Sigmoid colon (tissue), 7 donors: ENCODE data around the gene FBXL13. TPM values are rescaled to one million over a fixed set of nuclear protein-coding genes. Genes with fewer than 3 reads are reported as not detected.

Source experiments
- DNase-seq: peaks from one replicate; pipeline ENCODE4 v3.0.0-alpha.2; 2019
- H3K27ac ChIP-seq, 4 donors: fragments of 200-600 bp; sonication (generic); one replicate each; pipeline ENCODE4 v1.5.1; 2016 to 2019; ENCODE audit warnings: mild to moderate bottlenecking in 1 of 4
- H3K27me3 ChIP-seq, 3 donors: fragments of 200-600 bp; sonication (generic); one replicate each; pipeline ENCODE4 v1.5.1; 2019; ENCODE audit warnings: mild to moderate bottlenecking in 1 of 3
- H3K36me3 ChIP-seq, 4 donors: fragments of 200-600 bp; sonication (generic); one replicate each; pipeline ENCODE4 v1.5.1; 2016 to 2019
- H3K4me1 ChIP-seq, 4 donors: fragments of 200-600 bp; sonication (generic); one replicate each; pipeline ENCODE4 v1.5.1; 2017 to 2019
- H3K4me3 ChIP-seq, 4 donors: fragments of 200-600 bp; sonication (generic); one replicate each; pipeline ENCODE4 v1.5.1; 2017 to 2019; ENCODE audit warnings: mild to moderate bottlenecking in 2 of 4, moderate library complexity in 1 of 4
- H3K9me3 ChIP-seq, 4 donors: fragments of 200-600 bp in 3 of 4; sonication (generic) in 3 of 4; one replicate each; pipeline versions ENCODE4 v1.5.1 to v1.6.1; 2013 to 2019
- EP300 ChIP-seq, 4 donors: sonication (generic); formaldehyde crosslinking; IDR thresholded peaks; one replicate each; pipeline ENCODE4 v1.6.1; 2017; ENCODE audit warnings: antibody characterized with exemption in 4 of 4
- POLR2A ChIP-seq, 2 donors: fragments of 450-650 bp; IDR thresholded peaks; one replicate each; pipeline ENCODE4 v1.6.1; 2016; ENCODE audit warnings: antibody characterized with exemption in 2 of 2, mild to moderate bottlenecking in 2 of 2, moderate library complexity in 2 of 2
- POLR2AphosphoS5 ChIP-seq, 4 donors: sonication (generic); formaldehyde crosslinking; IDR thresholded peaks; one replicate each; pipeline ENCODE4 v1.6.1; 2017; ENCODE audit warnings: antibody characterized with exemption in 4 of 4
- WGBS, 2 donors: extraction: QIAGEN DNeasy Blood & Tissue Kit; methylation state at CpG; one replicate each; pipeline ENCODE4 v1.1.7; 2013; 5-methylcytosine and 5-hydroxymethylcytosine counted together
- intact Hi-C: fragments of 100-400 bp; cut with DNase I; formaldehyde crosslinking; loops from one replicate; pipeline ENCODE4 v1.15.1; 2023
- polyA plus RNA-seq, 3 donors: library from polyadenylated mRNA; stranded (reverse); fragments of 200-250 nt; gene quantifications; one replicate each; pipeline ENCODE4 v1.2.3, GENCODE V29; 2013
- total RNA-seq, 4 donors: library from RNA; depleted of rRNA; stranded (reverse); fragments of >200 nt; gene quantifications; one replicate each; pipeline ENCODE4 v1.1.0, GENCODE V29; 2016
- TF ChIP-seq, protein P1 (sequence below), 4 experiments: fragments of 450-650 bp in 3 of 4; fragments of 200-600 bp in 1 of 4; IDR thresholded peaks; one replicate each; pipeline ENCODE4 v1.5.1; 2016 to 2019; ENCODE audit warnings: antibody characterized with exemption in 4 of 4, mild to moderate bottlenecking in 3 of 4, moderate library complexity in 2 of 4
- donor health status: healthy with polysubstance abuse.
- donor health status: Bipolar disorder and iron deficiency.
- donor health status: healthy.

Gene FBXL13
- total and polyA plus RNA-seq, 7 donors: 0.38 to 3.3 (median 2.5) TPM; not detected in 2

DNA sequence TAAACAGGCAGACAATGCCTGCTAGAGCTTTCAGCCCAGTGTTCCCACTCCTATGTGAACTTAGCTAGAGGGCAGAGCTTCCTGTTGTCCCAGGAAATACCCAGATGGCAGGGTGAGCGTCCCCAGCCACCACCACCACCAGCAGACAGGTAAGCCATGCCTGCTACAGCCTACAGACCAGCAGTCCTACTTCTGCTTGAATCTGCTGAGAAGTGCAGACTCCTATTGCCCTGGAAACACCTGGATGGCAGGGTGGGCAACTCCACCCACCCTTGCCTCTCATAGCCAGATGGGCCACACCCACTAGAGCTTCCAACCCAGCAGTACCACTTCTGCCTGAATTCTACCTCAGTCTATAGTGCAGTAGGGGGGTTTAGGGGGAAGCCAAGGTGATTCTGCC is 64.4 kb downstream of the FBXL13 start:
- DNase-seq: no peak
- Histone ChIP-seq H3K4me3 (no peak overlapping the region), H3K27ac (no peak overlapping the region), H3K4me1 (no peaks in the 10 kb centered on the region), H3K9me3 (no peaks in the 10 kb centered on the region), H3K27me3 (no peaks in the 10 kb centered on the region), H3K36me3 (no peaks in the 10 kb centered on the region)
- intact Hi-C loops: no loop called here
- TF ChIP-seq POLR2AphosphoS5 (IDR thresholded peaks at IDR 0.05) (no peak), EP300 (IDR thresholded peaks at IDR 0.05) (no peak), POLR2A (IDR thresholded peaks at IDR 0.05) (no peak)
- TF ChIP-seq, protein P1, sequence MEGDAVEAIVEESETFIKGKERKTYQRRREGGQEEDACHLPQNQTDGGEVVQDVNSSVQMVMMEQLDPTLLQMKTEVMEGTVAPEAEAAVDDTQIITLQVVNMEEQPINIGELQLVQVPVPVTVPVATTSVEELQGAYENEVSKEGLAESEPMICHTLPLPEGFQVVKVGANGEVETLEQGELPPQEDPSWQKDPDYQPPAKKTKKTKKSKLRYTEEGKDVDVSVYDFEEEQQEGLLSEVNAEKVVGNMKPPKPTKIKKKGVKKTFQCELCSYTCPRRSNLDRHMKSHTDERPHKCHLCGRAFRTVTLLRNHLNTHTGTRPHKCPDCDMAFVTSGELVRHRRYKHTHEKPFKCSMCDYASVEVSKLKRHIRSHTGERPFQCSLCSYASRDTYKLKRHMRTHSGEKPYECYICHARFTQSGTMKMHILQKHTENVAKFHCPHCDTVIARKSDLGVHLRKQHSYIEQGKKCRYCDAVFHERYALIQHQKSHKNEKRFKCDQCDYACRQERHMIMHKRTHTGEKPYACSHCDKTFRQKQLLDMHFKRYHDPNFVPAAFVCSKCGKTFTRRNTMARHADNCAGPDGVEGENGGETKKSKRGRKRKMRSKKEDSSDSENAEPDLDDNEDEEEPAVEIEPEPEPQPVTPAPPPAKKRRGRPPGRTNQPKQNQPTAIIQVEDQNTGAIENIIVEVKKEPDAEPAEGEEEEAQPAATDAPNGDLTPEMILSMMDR (IDR thresholded peaks at IDR 0.05): no peak
- WGBS, 2 donors: 50 to 85% methylated on average over 1 of the region's 1 CpG

DNA sequence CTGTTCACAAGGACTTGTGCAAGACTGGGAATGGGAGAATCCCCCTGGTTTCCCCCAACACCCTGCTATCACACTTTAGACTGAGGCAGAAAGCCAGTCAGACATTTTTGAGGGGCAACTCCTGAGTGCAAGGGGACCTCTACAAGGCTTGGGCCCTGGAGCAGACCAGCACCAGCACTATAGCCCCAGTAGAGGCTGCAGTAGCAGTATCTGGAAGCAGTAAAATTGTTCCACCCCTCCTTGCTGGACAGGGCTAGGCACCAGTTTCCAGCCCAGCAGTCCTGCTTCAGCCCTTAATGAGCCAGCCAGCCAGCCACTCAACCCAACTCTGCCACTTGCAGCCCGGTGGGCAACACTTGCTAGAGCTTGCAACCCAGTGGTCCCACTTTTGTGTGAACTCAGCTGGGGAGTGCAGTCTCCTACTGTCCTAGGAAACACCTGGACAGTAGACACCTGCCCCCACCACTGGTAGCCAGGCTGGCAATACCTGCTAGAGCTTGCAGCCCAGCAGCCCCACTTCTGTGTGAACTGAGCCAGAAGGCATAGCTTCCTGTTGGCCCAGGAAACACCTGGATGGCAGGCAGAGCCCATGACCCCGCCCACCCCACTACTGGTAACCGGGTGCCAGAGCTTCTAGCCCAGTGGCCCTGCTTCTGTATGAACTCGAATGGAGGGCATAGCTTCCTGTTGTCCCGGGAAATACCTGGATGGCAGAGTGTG is 65.0 kb downstream of the FBXL13 start:
- TF ChIP-seq EP300 (IDR thresholded peaks at IDR 0.05) (no peak), POLR2AphosphoS5 (IDR thresholded peaks at IDR 0.05) (no peak), POLR2A (IDR thresholded peaks at IDR 0.05) (no peak)
- TF ChIP-seq, protein P1 (IDR thresholded peaks at IDR 0.05): no peak
- intact Hi-C loops: no loop called here

GRCh38 chr7:103003004-103003403 is 71.6 kb downstream of the FBXL13 start:
- 91 to 100% methylated on average over 1 of the region's 1 CpG for WGBS, 2 donors
- Histone ChIP-seq H3K27me3 (no peaks in the 10 kb centered on the region), H3K4me1 (no peaks in the 10 kb centered on the region), H3K36me3 (no peaks in the 10 kb centered on the region), H3K27ac (no peak overlapping the region), H3K9me3 (no peaks in the 10 kb centered on the region), H3K4me3 (no peak overlapping the region)
- intact Hi-C loops: no loop called here
- DNase-seq: no peak
- TF ChIP-seq, protein P1 (IDR thresholded peaks at IDR 0.05): no peak
- TF ChIP-seq EP300 (IDR thresholded peaks at IDR 0.05): no peak
- no peak for TF ChIP-seq POLR2A (IDR thresholded peaks at IDR 0.05)
- TF ChIP-seq POLR2AphosphoS5 (IDR thresholded peaks at IDR 0.05): no peak

More for the DNA sequence above, 65.0 kb downstream of the FBXL13 start:
- WGBS, 2 donors: 41 to 55% methylated on average over 5 of the region's 5 CpGs
- Histone ChIP-seq H3K27ac (no peak overlapping the region), H3K36me3 (no peaks in the 10 kb centered on the region), H3K4me1 (no peaks in the 10 kb centered on the region), H3K27me3 (no peaks in the 10 kb centered on the region), H3K4me3 (no peak overlapping the region), H3K9me3 (no peaks in the 10 kb centered on the region)
- no peak for DNase-seq

- Histone ChIP-seq H3K27ac (no peak overlapping the region), H3K4me1 (no peaks in the 10 kb centered on the region), H3K4me3 (no peak overlapping the region), H3K27me3 (no peaks in the 10 kb centered on the region), H3K9me3 (no peaks in the 10 kb centered on the region), H3K36me3 (no peaks in the 10 kb centered on the region)
- WGBS, 2 donors: 88 to 92% methylated on average over 2 of the region's 2 CpGs
- intact Hi-C loops: no loop called here
- no peak for DNase-seq
- TF ChIP-seq EP300 (IDR thresholded peaks at IDR 0.05) (no peak), POLR2A (IDR thresholded peaks at IDR 0.05) (no peak), POLR2AphosphoS5 (IDR thresholded peaks at IDR 0.05) (no peak)
- TF ChIP-seq, protein P1 (IDR thresholded peaks at IDR 0.05): no peak
Observed at GRCh38 chr7:103001210-103001609, 73.4 kb downstream of the FBXL13 start.
